CD4-positive, alpha-beta T cell (primary cell): ENCODE data around the gene KCNB1. TPM values are rescaled to one million over a fixed set of nuclear protein-coding genes. Genes with fewer than 3 reads are reported as not detected.

Experiments
- ATAC-seq: fragments of 200-7000 bp; cut with Tn5 transposase; one replicate; pipeline ENCODE4 v1.10.0; 2022; ENCODE audit warnings: mild to moderate bottlenecking; ENCODE audit not compliant: poor library complexity
- CTCF ChIA-PET: fragments of 350-600 bp; sonication (Branson Sonifier 250); formaldehyde crosslinking; loops from one replicate; lab custom pipeline; 2021; ENCODE audit warnings: antibody characterized with exemption, inconsistent platforms; lab: Charles Lee
- POLR2A ChIA-PET: fragments of 350-600 bp; sonication (Branson Sonifier 250); formaldehyde crosslinking; loops from one replicate; lab custom pipeline; 2021; ENCODE audit warnings: antibody characterized with exemption, inconsistent platforms; lab: Charles Lee
- DNase-seq, 14 experiments: peaks; one replicate each; pipeline ENCODE4 v3.0.0-alpha.2; 2013 to 2020; ENCODE audit warnings: mixed read lengths in 2 of 14
- H3K27ac ChIP-seq, 2 donors: one replicate each; pipeline versions ENCODE4 v1.5.1 to v1.7.0; 2013; ENCODE audit warnings: low read length in 2 of 2, low read depth in 1 of 2, mild to moderate bottlenecking in 1 of 2
- H3K27me3 ChIP-seq, 2 experiments: 1 replicate in 1 of 2; 2 replicates in 1 of 2; pipeline versions ENCODE4 v1.6.1 to v1.7.0; 2013; ENCODE audit warnings: low read length in 2 of 2, control low read depth in 1 of 2, mild to moderate bottlenecking in 1 of 2, moderate library complexity in 1 of 2; ENCODE audit not compliant: insufficient read depth in 2 of 2, control insufficient read depth in 1 of 2
- H3K36me3 ChIP-seq: one replicate; pipeline ENCODE4 v1.6.1; 2013; ENCODE audit warnings: low read length, control low read depth; ENCODE audit not compliant: insufficient read depth
- H3K4me1 ChIP-seq: one replicate; pipeline ENCODE4 v1.6.1; 2013; ENCODE audit warnings: low read length, control low read depth; ENCODE audit not compliant: insufficient read depth
- H3K4me3 ChIP-seq: one replicate; pipeline ENCODE4 v1.5.1; 2013; ENCODE audit warnings: mild to moderate bottlenecking, low read length, moderate library complexity
- H3K9me3 ChIP-seq, 2 experiments: 1 replicate in 1 of 2; 2 replicates in 1 of 2; pipeline versions ENCODE4 v1.6.1 to v1.7.0; 2013; ENCODE audit warnings: low read length in 2 of 2, mild to moderate bottlenecking in 2 of 2, control low read depth in 1 of 2, moderate library complexity in 1 of 2; ENCODE audit not compliant: control insufficient read depth in 1 of 2, insufficient read depth in 1 of 2
- H3K27ac Mint-ChIP-seq: one replicate; pipeline ENCODE4 v1.8.0; 2020; ENCODE audit warnings: mixed read lengths
- H3K27me3 Mint-ChIP-seq: one replicate; pipeline ENCODE4 v1.8.0; 2021; ENCODE audit warnings: mixed read lengths
- H3K36me3 Mint-ChIP-seq: one replicate; pipeline ENCODE4 v1.8.0; 2021; ENCODE audit warnings: low read depth, mixed read lengths
- H3K4me1 Mint-ChIP-seq: one replicate; pipeline ENCODE4 v1.8.0; 2021; ENCODE audit warnings: low read depth, mixed read lengths
- H3K4me3 Mint-ChIP-seq: one replicate; pipeline ENCODE4 v1.8.0; 2020; ENCODE audit warnings: mild to moderate bottlenecking, mixed read lengths
- H3K9me3 Mint-ChIP-seq: one replicate; pipeline ENCODE4 v1.8.0; 2020; ENCODE audit warnings: mixed read lengths
- CTCF ChIP-seq: fragments of 200-600 bp; IDR thresholded peaks from one replicate; pipeline ENCODE4 v1.8.0; 2022; ENCODE audit warnings: antibody characterized with exemption, mild to moderate bottlenecking
- intact Hi-C, 2 experiments: fragments of 100-400 bp; cut with DNase I in 1 of 2; cut with micrococcal nuclease in 1 of 2; formaldehyde crosslinking; loops; one replicate each; pipeline versions ENCODE4 v1.15.1 to v1.9.0; 2023 to 2025; cut with DNase I, micrococcal nuclease
- total RNA-seq, 174 experiments: library from RNA in 2 of 174; stranded (reverse) in 2 of 174; gene quantifications; one replicate each; pipeline ENCODE4 v1.2.3 and lab custom pipeline; 2021 to 2026

The KCNB1 gene
- total RNA-seq, 2 experiments from 2014 or later: 0.06 to 0.08 TPM

- TF ChIP-seq CTCF: no peak
- peaks cover 18% of the 10 kb centered on the region for H3K27me3 Mint-ChIP-seq
- H3K9me3 ChIP-seq: no peaks in the 10 kb centered on the region
- no peak overlapping the region for H3K4me3 Mint-ChIP-seq
- H3K27ac ChIP-seq: no peak overlapping the region
- no peak overlapping the region for H3K27ac Mint-ChIP-seq
- intact Hi-C loops: no loop called here
- DNase-seq (no peak), ATAC-seq (no peak)
- H3K36me3 Mint-ChIP-seq: no peaks in the 10 kb centered on the region
- no peaks in the 10 kb centered on the region for H3K4me1 Mint-ChIP-seq
- H3K9me3 Mint-ChIP-seq: no peaks in the 10 kb centered on the region
- H3K4me3 ChIP-seq: no peak overlapping the region
- no peaks in the 10 kb centered on the region for H3K36me3 ChIP-seq
- POLR2A ChIA-PET: no interaction called here
- no peaks in the 10 kb centered on the region for H3K27me3 ChIP-seq
- no peaks in the 10 kb centered on the region for H3K4me1 ChIP-seq
- CTCF ChIA-PET: no interaction called here
These were observed 79.5 kb downstream of the KCNB1 start for GRCh38 chr20:49403012-49403411.

- Mint-ChIP-seq H3K4me1 (no peaks in the 10 kb centered on the region), H3K9me3 (no peaks in the 10 kb centered on the region), H3K27me3 (peaks cover 15% of the 10 kb centered on the region), H3K36me3 (no peaks in the 10 kb centered on the region), H3K4me3 (no peak overlapping the region), H3K27ac (no peak overlapping the region)
- intact Hi-C loops: no loop called here
- CTCF ChIA-PET: no interaction called here
- Histone ChIP-seq H3K4me3 (no peak overlapping the region), H3K9me3 (no peaks in the 10 kb centered on the region), H3K36me3 (no peaks in the 10 kb centered on the region), H3K27me3 (no peaks in the 10 kb centered on the region), H3K27ac (no peak overlapping the region), H3K4me1 (no peaks in the 10 kb centered on the region)
- no peak for DNase-seq
- TF ChIP-seq CTCF: no peak
- POLR2A ChIA-PET: no interaction called here
- no peak for ATAC-seq
These were observed 81.6 kb downstream of the KCNB1 start for GRCh38 chr20:49400904-49401303.

- Histone ChIP-seq H3K27ac (no peak overlapping the region), H3K4me1 (no peaks in the 10 kb centered on the region), H3K4me3 (no peak overlapping the region), H3K9me3 (no peaks in the 10 kb centered on the region), H3K27me3 (no peaks in the 10 kb centered on the region), H3K36me3 (no peaks in the 10 kb centered on the region)
- peaks cover 14% of the 10 kb centered on the region for H3K27me3 Mint-ChIP-seq
- H3K9me3 Mint-ChIP-seq: no peaks in the 10 kb centered on the region
- no peak for TF ChIP-seq CTCF
- ChIA-PET POLR2A (no interaction called here), CTCF (no interaction called here)
- DNase-seq (no peak), ATAC-seq (no peak)
- H3K4me1 Mint-ChIP-seq: no peaks in the 10 kb centered on the region
- no peak overlapping the region for H3K4me3 Mint-ChIP-seq
- intact Hi-C loops: no loop called here
- no peak overlapping the region for H3K27ac Mint-ChIP-seq
- no peaks in the 10 kb centered on the region for H3K36me3 Mint-ChIP-seq
These were observed 82.1 kb downstream of the KCNB1 start for GRCh38 chr20:49400410-49400809.
